Measurements from ENCODE around the gene LAMC2. TPM values are rescaled to one million over a fixed set of nuclear protein-coding genes. Genes with fewer than 3 reads are reported as not detected.
"Not testable (repeated sequence)": the region's sequence is repeated elsewhere in the genome, so short reads cannot be mapped to it uniquely, and the experiment has no call there.

Gene LAMC2
- total RNA-seq, 5 donors from 2014 or later (not counting 1 experiment from before 2014, with no cell fraction given) = 0.03 to 0.15 (median 0.09) TPM; not detected in 2

DNA sequence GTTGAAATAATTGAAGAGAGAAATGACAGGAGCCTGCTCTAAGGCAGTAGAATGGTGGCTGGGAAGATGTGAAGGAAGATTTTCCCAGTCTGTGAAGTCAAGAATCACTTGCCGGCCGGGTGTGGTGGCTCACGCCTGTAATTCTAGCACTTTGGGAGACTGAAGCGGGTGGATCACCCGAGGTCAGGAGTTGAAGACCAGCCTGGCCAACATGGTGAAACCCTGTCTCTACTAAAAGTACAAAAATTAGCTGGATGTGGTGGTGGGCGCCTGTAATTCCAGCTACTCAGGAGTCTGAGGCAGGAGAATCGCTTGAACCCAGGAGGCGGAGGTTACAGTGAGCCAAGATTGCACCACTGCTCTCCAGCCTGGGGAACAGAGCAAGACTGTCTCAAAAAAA lies 54.8 kb downstream of the LAMC2 start:
- H3K36me3 Mint-ChIP-seq; ATAC-seq (replicated peaks in 1 of 4); H3K27ac ChIP-seq (ENCODE audit: low read length); H3K9me3 ChIP-seq; H3K4me3 ChIP-seq (ENCODE audit: control insufficient read depth in 1 of 2, extremely low read depth in 1 of 2, low read length in 1 of 2); H3K4me1 ChIP-seq (ENCODE audit: control insufficient read depth in 1 of 2, extremely low read depth in 1 of 2, insufficient read depth in 2 of 2, low read length in 2 of 2); H3K9me3 Mint-ChIP-seq; H3K27ac Mint-ChIP-seq; DNase-seq; H3K4me3 Mint-ChIP-seq; POLR2A ChIA-PET; H3K27me3 ChIP-seq (replicated peaks in 1 of 2; ENCODE audit: control insufficient read depth in 2 of 2, extremely low read depth in 1 of 2, insufficient read depth in 2 of 2, low read length in 1 of 2); H3K36me3 ChIP-seq (ENCODE audit: control insufficient read depth in 2 of 2, extremely low read depth in 1 of 2, insufficient read depth in 1 of 2, low read length in 1 of 2); H3K4me1 Mint-ChIP-seq: not testable (repeated sequence)
- WGBS (ENCODE audit: insufficient coverage) = 100% methylated on average over 1 of the region's 8 CpGs
- CTCF ChIA-PET = interaction anchor here in 1 of 2 donors (0.7 kb wide), 1 partner anchor 675 kb away, joined by 5 read pairs; no protein-coding TSS in a partner anchor
- peaks cover 18% of the 10 kb centered on the region in 2 donors for H3K27me3 Mint-ChIP-seq

DNA sequence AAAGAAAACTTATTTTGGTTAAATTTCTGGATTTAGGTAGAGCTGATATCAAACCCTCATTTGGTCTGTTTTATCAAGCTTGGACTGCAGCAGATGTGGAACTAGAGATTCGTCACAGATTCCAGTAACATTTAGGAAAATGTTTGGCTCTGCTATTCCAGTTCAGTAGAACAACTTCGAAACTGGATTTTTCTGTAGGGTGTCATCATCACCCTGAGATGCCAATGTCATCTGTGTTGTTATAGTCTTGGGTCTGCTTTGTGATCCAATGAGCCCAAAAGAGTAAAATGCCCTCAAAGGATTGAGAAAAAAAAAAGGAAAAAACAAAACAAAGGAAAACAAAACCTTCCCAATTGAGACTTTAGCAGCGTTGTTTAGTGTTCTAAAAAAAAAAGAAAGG lies 55.4 kb downstream of the LAMC2 start:
- Histone ChIP-seq H3K27ac (ENCODE audit: low read length) (no peak overlapping the region), H3K36me3 (ENCODE audit: control insufficient read depth in 2 of 2, extremely low read depth in 1 of 2, insufficient read depth in 1 of 2, low read length in 1 of 2) (no peaks in the 10 kb centered on the region), H3K27me3 (replicated peaks in 1 of 2; ENCODE audit: control insufficient read depth in 2 of 2, extremely low read depth in 1 of 2, insufficient read depth in 2 of 2, low read length in 1 of 2) (no peaks in the 10 kb centered on the region), H3K4me1 (ENCODE audit: control insufficient read depth in 1 of 2, extremely low read depth in 1 of 2, insufficient read depth in 2 of 2, low read length in 2 of 2) (no peaks in the 10 kb centered on the region), H3K4me3 (ENCODE audit: control insufficient read depth in 1 of 2, extremely low read depth in 1 of 2, low read length in 1 of 2) (no peak overlapping the region), H3K9me3 (no peaks in the 10 kb centered on the region)
- DNase-seq (no peak), ATAC-seq (replicated peaks in 1 of 4) (no peak)
- Mint-ChIP-seq H3K4me1 (no peaks in the 10 kb centered on the region), H3K27me3 (peaks cover 18 to 21% of the 10 kb centered on the region in 2 donors), H3K4me3 (no peak overlapping the region), H3K27ac (no peak overlapping the region), H3K9me3 (no peaks in the 10 kb centered on the region), H3K36me3 (no peaks in the 10 kb centered on the region)
- POLR2A ChIA-PET = no interaction called here
- WGBS (ENCODE audit: insufficient coverage) = 56% methylated on average over 1 of the region's 3 CpGs
- CTCF ChIA-PET = no interaction called here

- Histone ChIP-seq H3K4me3 (ENCODE audit: control insufficient read depth in 1 of 2, extremely low read depth in 1 of 2, low read length in 1 of 2) (no peak overlapping the region), H3K4me1 (ENCODE audit: control insufficient read depth in 1 of 2, extremely low read depth in 1 of 2, insufficient read depth in 2 of 2, low read length in 2 of 2) (no peaks in the 10 kb centered on the region), H3K27me3 (replicated peaks in 1 of 2; ENCODE audit: control insufficient read depth in 2 of 2, extremely low read depth in 1 of 2, insufficient read depth in 2 of 2, low read length in 1 of 2) (no peaks in the 10 kb centered on the region), H3K27ac (ENCODE audit: low read length) (no peak overlapping the region), H3K9me3 (no peaks in the 10 kb centered on the region), H3K36me3 (ENCODE audit: control insufficient read depth in 2 of 2, extremely low read depth in 1 of 2, insufficient read depth in 1 of 2, low read length in 1 of 2) (no peaks in the 10 kb centered on the region)
- ATAC-seq (replicated peaks in 1 of 4) = no peak
- DNase-seq = no peak
- ChIA-PET CTCF (no interaction called here), POLR2A (no interaction called here)
- peaks cover 18 to 21% of the 10 kb centered on the region in 2 donors for H3K27me3 Mint-ChIP-seq
- no peaks in the 10 kb centered on the region for H3K9me3 Mint-ChIP-seq
- H3K27ac Mint-ChIP-seq = no peak overlapping the region
- no peaks in the 10 kb centered on the region for H3K4me1 Mint-ChIP-seq
- H3K36me3 Mint-ChIP-seq = no peaks in the 10 kb centered on the region
- no peak overlapping the region for H3K4me3 Mint-ChIP-seq
- no CpG with 5 or more reads among the region's 3 CpGs for WGBS (ENCODE audit: insufficient coverage)
These were observed 56.5 kb downstream of the LAMC2 start for GRCh38 chr1:183242556-183242955.

DNA sequence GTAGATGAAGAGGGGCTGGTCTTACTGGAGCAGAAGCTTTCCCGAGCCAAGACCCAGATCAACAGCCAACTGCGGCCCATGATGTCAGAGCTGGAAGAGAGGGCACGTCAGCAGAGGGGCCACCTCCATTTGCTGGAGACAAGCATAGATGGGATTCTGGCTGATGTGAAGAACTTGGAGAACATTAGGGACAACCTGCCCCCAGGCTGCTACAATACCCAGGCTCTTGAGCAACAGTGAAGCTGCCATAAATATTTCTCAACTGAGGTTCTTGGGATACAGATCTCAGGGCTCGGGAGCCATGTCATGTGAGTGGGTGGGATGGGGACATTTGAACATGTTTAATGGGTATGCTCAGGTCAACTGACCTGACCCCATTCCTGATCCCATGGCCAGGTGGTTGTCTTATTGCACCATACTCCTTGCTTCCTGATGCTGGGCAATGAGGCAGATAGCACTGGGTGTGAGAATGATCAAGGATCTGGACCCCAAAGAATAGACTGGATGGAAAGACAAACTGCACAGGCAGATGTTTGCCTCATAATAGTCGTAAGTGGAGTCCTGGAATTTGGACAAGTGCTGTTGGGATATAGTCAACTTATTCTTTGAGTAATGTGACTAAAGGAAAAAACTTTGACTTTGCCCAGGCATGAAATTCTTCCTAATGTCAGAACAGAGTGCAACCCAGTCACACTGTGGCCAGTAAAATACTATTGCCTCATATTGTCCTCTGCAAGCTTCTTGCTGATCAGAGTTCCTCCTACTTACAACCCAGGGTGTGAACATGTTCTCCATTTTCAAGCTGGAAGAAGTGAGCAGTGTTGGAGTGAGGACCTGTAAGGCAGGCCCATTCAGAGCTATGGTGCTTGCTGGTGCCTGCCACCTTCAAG lies 57.3 kb downstream of the LAMC2 start:
- Histone ChIP-seq H3K4me1 (ENCODE audit: control insufficient read depth in 1 of 2, extremely low read depth in 1 of 2, insufficient read depth in 2 of 2, low read length in 2 of 2) (no peaks in the 10 kb centered on the region), H3K9me3 (no peaks in the 10 kb centered on the region), H3K27ac (ENCODE audit: low read length) (no peak overlapping the region), H3K27me3 (replicated peaks in 1 of 2; ENCODE audit: control insufficient read depth in 2 of 2, extremely low read depth in 1 of 2, insufficient read depth in 2 of 2, low read length in 1 of 2) (no peaks in the 10 kb centered on the region), H3K36me3 (ENCODE audit: control insufficient read depth in 2 of 2, extremely low read depth in 1 of 2, insufficient read depth in 1 of 2, low read length in 1 of 2) (no peaks in the 10 kb centered on the region), H3K4me3 (ENCODE audit: control insufficient read depth in 1 of 2, extremely low read depth in 1 of 2, low read length in 1 of 2) (no peak overlapping the region)
- POLR2A ChIA-PET = no interaction called here
- no peak for DNase-seq
- Mint-ChIP-seq H3K36me3 (no peaks in the 10 kb centered on the region), H3K27ac (no peak overlapping the region), H3K27me3 (peaks cover 18% of the 10 kb centered on the region in 2 donors), H3K9me3 (no peaks in the 10 kb centered on the region), H3K4me1 (no peaks in the 10 kb centered on the region), H3K4me3 (no peak overlapping the region)
- WGBS (ENCODE audit: insufficient coverage) = 79% methylated on average over 4 of the region's 5 CpGs
- CTCF ChIA-PET = no interaction called here
- ATAC-seq (replicated peaks in 1 of 4) = no peak

DNA sequence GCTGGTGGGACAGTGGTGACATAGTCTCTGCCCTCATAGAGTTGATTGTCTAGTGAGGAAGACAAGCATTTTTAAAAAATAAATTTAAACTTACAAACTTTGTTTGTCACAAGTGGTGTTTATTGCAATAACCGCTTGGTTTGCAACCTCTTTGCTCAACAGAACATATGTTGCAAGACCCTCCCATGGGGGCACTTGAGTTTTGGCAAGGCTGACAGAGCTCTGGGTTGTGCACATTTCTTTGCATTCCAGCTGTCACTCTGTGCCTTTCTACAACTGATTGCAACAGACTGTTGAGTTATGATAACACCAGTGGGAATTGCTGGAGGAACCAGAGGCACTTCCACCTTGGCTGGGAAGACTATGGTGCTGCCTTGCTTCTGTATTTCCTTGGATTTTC lies 58.4 kb downstream of the LAMC2 start:
- H3K36me3 Mint-ChIP-seq = no peaks in the 10 kb centered on the region
- no peaks in the 10 kb centered on the region for H3K4me1 ChIP-seq (ENCODE audit: control insufficient read depth in 1 of 2, extremely low read depth in 1 of 2, insufficient read depth in 2 of 2, low read length in 2 of 2)
- no peaks in the 10 kb centered on the region for H3K4me1 Mint-ChIP-seq
- WGBS (ENCODE audit: insufficient coverage) = no CpG with 5 or more reads among the region's 1 CpG
- no peak overlapping the region for H3K27ac Mint-ChIP-seq
- H3K9me3 Mint-ChIP-seq = no peaks in the 10 kb centered on the region
- no peak for ATAC-seq (replicated peaks in 1 of 4)
- H3K4me3 ChIP-seq (ENCODE audit: control insufficient read depth in 1 of 2, extremely low read depth in 1 of 2, low read length in 1 of 2) = no peak overlapping the region
- H3K9me3 ChIP-seq = no peaks in the 10 kb centered on the region
- no peaks in the 10 kb centered on the region for H3K36me3 ChIP-seq (ENCODE audit: control insufficient read depth in 2 of 2, extremely low read depth in 1 of 2, insufficient read depth in 1 of 2, low read length in 1 of 2)
- H3K4me3 Mint-ChIP-seq = no peak overlapping the region
- no peaks in the 10 kb centered on the region for H3K27me3 ChIP-seq (replicated peaks in 1 of 2; ENCODE audit: control insufficient read depth in 2 of 2, extremely low read depth in 1 of 2, insufficient read depth in 2 of 2, low read length in 1 of 2)
- peaks cover 14 to 22% of the 10 kb centered on the region in 2 donors for H3K27me3 Mint-ChIP-seq
- ChIA-PET POLR2A (no interaction called here), CTCF (interaction anchor here in 1 of 2 donors (0.6 kb wide), 1 partner anchor 10 kb away, joined by 3 read pairs; no protein-coding TSS in a partner anchor)
- no peak for DNase-seq
- H3K27ac ChIP-seq (ENCODE audit: low read length) = no peak overlapping the region

GRCh38 chr1:183245357-183245756 lies 59.3 kb downstream of the LAMC2 start:
- H3K27me3 ChIP-seq (replicated peaks in 1 of 2; ENCODE audit: control insufficient read depth in 2 of 2, extremely low read depth in 1 of 2, insufficient read depth in 2 of 2, low read length in 1 of 2) = no peaks in the 10 kb centered on the region
- no peak for ATAC-seq (replicated peaks in 1 of 4)
- H3K9me3 Mint-ChIP-seq = no peaks in the 10 kb centered on the region
- POLR2A ChIA-PET = no interaction called here
- no peak overlapping the region for H3K4me3 Mint-ChIP-seq
- CTCF ChIA-PET = no interaction called here
- H3K4me1 Mint-ChIP-seq = no peaks in the 10 kb centered on the region
- no peak overlapping the region for H3K4me3 ChIP-seq (ENCODE audit: control insufficient read depth in 1 of 2, extremely low read depth in 1 of 2, low read length in 1 of 2)
- no peaks in the 10 kb centered on the region for H3K4me1 ChIP-seq (ENCODE audit: control insufficient read depth in 1 of 2, extremely low read depth in 1 of 2, insufficient read depth in 2 of 2, low read length in 2 of 2)
- H3K27ac ChIP-seq (ENCODE audit: low read length) = no peak overlapping the region
- no peak for DNase-seq
- WGBS (ENCODE audit: insufficient coverage) = no CpG with 5 or more reads among the region's 3 CpGs
- no peak overlapping the region for H3K27ac Mint-ChIP-seq
- H3K27me3 Mint-ChIP-seq = peaks cover 21 to 28% of the 10 kb centered on the region in 2 donors
- H3K36me3 Mint-ChIP-seq = no peaks in the 10 kb centered on the region
- no peaks in the 10 kb centered on the region for H3K9me3 ChIP-seq
- H3K36me3 ChIP-seq (ENCODE audit: control insufficient read depth in 2 of 2, extremely low read depth in 1 of 2, insufficient read depth in 1 of 2, low read length in 1 of 2) = no peaks in the 10 kb centered on the region

Measured in T-cell (primary cell).